IMR-90 (cell line): ENCODE results near the gene LOC101059915.

Experiments
- ATAC-seq: fragments of 200-7000 bp; cut with Tn5 transposase; 2 replicates; pipeline ENCODE4 v1.9.1; 2020; ENCODE audit warnings: low read depth, mild to moderate bottlenecking, moderate library complexity
- BruUV-seq: library from RNA; stranded (reverse); fragments of 400-500 nt; replicated peaks from 2 replicates; lab custom pipeline; 2021; lab: Mats Ljungman, UMichigan
- CTCF ChIA-PET: fragments of 300-600 bp; formaldehyde crosslinking; extraction: SDS; loops from one replicate; lab custom pipeline; 2021; ENCODE audit warnings: antibody characterized with exemption; lab: Yijun Ruan, JAX
- POLR2A ChIA-PET: fragments of 300-600 bp; sonication (Branson Sonifier 250); formaldehyde crosslinking; loops from one replicate; lab custom pipeline; 2022; ENCODE audit warnings: antibody characterized with exemption; ENCODE audit not compliant: unreplicated experiment; lab: Charles Lee
- DNase-seq: peaks from one replicate; pipeline ENCODE4 v3.0.0; 2013
- H2AFZ ChIP-seq: replicated peaks from 2 replicates; pipeline ENCODE3; 2013; ENCODE audit warnings: low read length, mild to moderate bottlenecking; ENCODE audit not compliant: poor library complexity
- H2AK5ac ChIP-seq: 2 replicates; pipeline ENCODE4 v1.6.1; 2013; ENCODE audit warnings: low read depth, low read length, inconsistent platforms
- H2AK9ac ChIP-seq: replicated peaks from 2 replicates; pipeline ENCODE3; 2013; ENCODE audit warnings: mild to moderate bottlenecking, low read depth, low read length, moderate library complexity; ENCODE audit not compliant: poor library complexity
- H2BK120ac ChIP-seq: 2 replicates; pipeline ENCODE4 v1.6.1; 2013; ENCODE audit warnings: low read depth, low read length, inconsistent platforms
- H2BK15ac ChIP-seq: 3 replicates; pipeline ENCODE4 v1.6.1; 2013; ENCODE audit warnings: low read depth, low read length, inconsistent platforms
- H2BK20ac ChIP-seq: 2 replicates; pipeline ENCODE4 v1.6.1; 2013; ENCODE audit warnings: low read depth, mild to moderate bottlenecking, inconsistent platforms, low read length, moderate library complexity
- H2BK5ac ChIP-seq: 2 replicates; pipeline ENCODE4 v1.6.1; 2013; ENCODE audit warnings: mild to moderate bottlenecking, low read depth, low read length, inconsistent platforms; ENCODE audit not compliant: poor library complexity, severe bottlenecking
- H3K14ac ChIP-seq: replicated peaks from 2 replicates; pipeline ENCODE4 v1.6.1; 2013; ENCODE audit warnings: low read depth, low read length, inconsistent platforms
- H3K18ac ChIP-seq: 2 replicates; pipeline ENCODE4 v1.6.1; 2013; ENCODE audit warnings: low read depth, low read length, control low read depth
- H3K23ac ChIP-seq: 2 replicates; pipeline ENCODE4 v1.6.1; 2013; ENCODE audit warnings: low read depth, low read length, inconsistent platforms
- H3K27ac ChIP-seq: 2 replicates; pipeline ENCODE4 v1.5.1; 2013; ENCODE audit warnings: mild to moderate bottlenecking, control low read depth, low read length; ENCODE audit not compliant: insufficient read depth
- H3K27me3 ChIP-seq: 2 replicates; pipeline ENCODE4 v1.6.1; 2013; ENCODE audit warnings: low read length; ENCODE audit not compliant: control insufficient read depth, insufficient read depth
- H3K36me3 ChIP-seq: 2 replicates; pipeline ENCODE4 v1.6.1; 2013; ENCODE audit warnings: low read length, mixed read lengths; ENCODE audit not compliant: control insufficient read depth, insufficient read depth
- H3K4ac ChIP-seq: 2 replicates; pipeline ENCODE4 v1.6.1; 2013; ENCODE audit warnings: low read depth, low read length, inconsistent platforms
- H3K4me1 ChIP-seq: 2 replicates; pipeline ENCODE4 v1.6.1; 2013; ENCODE audit warnings: low read length, mixed read lengths; ENCODE audit not compliant: control insufficient read depth, insufficient read depth
- H3K4me2 ChIP-seq: 2 replicates; pipeline ENCODE4 v1.6.1; 2013; ENCODE audit warnings: low read depth, mild to moderate bottlenecking, control low read depth, low read length, moderate library complexity
- H3K4me3 ChIP-seq: 2 replicates; pipeline ENCODE4 v1.5.1; 2013; ENCODE audit warnings: low read depth, mild to moderate bottlenecking, control low read depth, low read length, moderate library complexity; ENCODE audit not compliant: insufficient read depth
- H3K56ac ChIP-seq: 2 replicates; pipeline ENCODE4 v1.6.1; 2013; ENCODE audit warnings: low read length, inconsistent platforms; ENCODE audit not compliant: insufficient read depth; ENCODE audit errors: extremely low read depth
- H3K79me1 ChIP-seq, 2 experiments: 2 replicates each; pipeline ENCODE4 v1.6.1; 2013; ENCODE audit warnings: low read length in 2 of 2, inconsistent platforms in 1 of 2, low read depth in 1 of 2
- H3K9ac ChIP-seq: 2 replicates; pipeline ENCODE4 v1.6.1; 2013; ENCODE audit warnings: low read depth, low read length, control low read depth
- H3K9me1 ChIP-seq: 2 replicates; pipeline ENCODE4 v1.6.1; 2013; ENCODE audit warnings: low read length, inconsistent platforms; ENCODE audit not compliant: insufficient read depth
- H3K9me3 ChIP-seq: 2 replicates; pipeline ENCODE4 v1.6.1; 2013; ENCODE audit warnings: low read length; ENCODE audit not compliant: control insufficient read depth, insufficient read depth
- H4K20me1 ChIP-seq: 2 replicates; pipeline ENCODE4 v1.6.1; 2013; ENCODE audit warnings: low read length, inconsistent platforms; ENCODE audit not compliant: insufficient read depth
- H4K5ac ChIP-seq: 2 replicates; pipeline ENCODE4 v1.6.1; 2013; ENCODE audit warnings: mild to moderate bottlenecking, low read depth, low read length, control low read depth
- H4K8ac ChIP-seq, 2 experiments: 2 replicates each; pipeline ENCODE4 v1.6.1; 2013; ENCODE audit warnings: low read depth in 2 of 2, low read length in 2 of 2, control low read depth in 1 of 2, inconsistent platforms in 1 of 2
- H4K91ac ChIP-seq: 2 replicates; pipeline ENCODE4 v1.6.1; 2013; ENCODE audit warnings: low read depth, low read length, inconsistent platforms; ENCODE audit not compliant: insufficient read depth
- FOS ChIP-seq: fragments of 150-350 bp; IDR thresholded peaks from 2 replicates; pipeline ENCODE4 v1.6.1; 2016; ENCODE audit warnings: low read depth, low read length
- MAFK ChIP-seq: IDR thresholded peaks from 2 replicates; pipeline ENCODE4 v1.6.1; 2012; ENCODE audit warnings: low read depth, low read length, improper control_type of control experiment
- RFX5 ChIP-seq: IDR thresholded peaks from 2 replicates; pipeline ENCODE4 v1.8.0; 2012; ENCODE audit warnings: low read depth, mild to moderate bottlenecking, low read length, moderate library complexity
- SMC3 ChIP-seq: fragments of 150-350 bp; IDR thresholded peaks from 2 replicates; pipeline ENCODE4 v1.6.1; 2016; ENCODE audit warnings: low read depth, mild to moderate bottlenecking, antibody characterized with exemption, low read length, moderate library complexity
- WGBS, 2 experiments: methylation state at CpG; one replicate each; pipeline versions ENCODE4 v1.1.5 to v1.1.7; 2013; ENCODE audit warnings: missing lambda C conversion rate in 2 of 2; ENCODE audit not compliant: insufficient read length in 1 of 2; ENCODE audit errors: extremely low coverage in 2 of 2; 5-methylcytosine and 5-hydroxymethylcytosine counted together
- dilution Hi-C: fragments of 300-500 bp; cut with HindIII; formaldehyde crosslinking; loops from one replicate; pipeline ENCODE4 v1.14.3; 2018; ENCODE audit warnings: low sequenced_read_pairs; ENCODE audit not compliant: unreplicated experiment
- in situ Hi-C: fragments of 300-500 bp; cut with MboI; formaldehyde crosslinking; loops from 3 replicates; pipeline ENCODE4 v1.14.3; 2019; ENCODE audit warnings: low sequenced_read_pairs, inconsistent platforms, mixed read lengths
- intact Hi-C: fragments of 100-400 bp; cut with micrococcal nuclease; formaldehyde crosslinking; loops from 2 replicates; pipeline ENCODE4 v1.10.0; 2022

LOC101059915 gene

DNA sequence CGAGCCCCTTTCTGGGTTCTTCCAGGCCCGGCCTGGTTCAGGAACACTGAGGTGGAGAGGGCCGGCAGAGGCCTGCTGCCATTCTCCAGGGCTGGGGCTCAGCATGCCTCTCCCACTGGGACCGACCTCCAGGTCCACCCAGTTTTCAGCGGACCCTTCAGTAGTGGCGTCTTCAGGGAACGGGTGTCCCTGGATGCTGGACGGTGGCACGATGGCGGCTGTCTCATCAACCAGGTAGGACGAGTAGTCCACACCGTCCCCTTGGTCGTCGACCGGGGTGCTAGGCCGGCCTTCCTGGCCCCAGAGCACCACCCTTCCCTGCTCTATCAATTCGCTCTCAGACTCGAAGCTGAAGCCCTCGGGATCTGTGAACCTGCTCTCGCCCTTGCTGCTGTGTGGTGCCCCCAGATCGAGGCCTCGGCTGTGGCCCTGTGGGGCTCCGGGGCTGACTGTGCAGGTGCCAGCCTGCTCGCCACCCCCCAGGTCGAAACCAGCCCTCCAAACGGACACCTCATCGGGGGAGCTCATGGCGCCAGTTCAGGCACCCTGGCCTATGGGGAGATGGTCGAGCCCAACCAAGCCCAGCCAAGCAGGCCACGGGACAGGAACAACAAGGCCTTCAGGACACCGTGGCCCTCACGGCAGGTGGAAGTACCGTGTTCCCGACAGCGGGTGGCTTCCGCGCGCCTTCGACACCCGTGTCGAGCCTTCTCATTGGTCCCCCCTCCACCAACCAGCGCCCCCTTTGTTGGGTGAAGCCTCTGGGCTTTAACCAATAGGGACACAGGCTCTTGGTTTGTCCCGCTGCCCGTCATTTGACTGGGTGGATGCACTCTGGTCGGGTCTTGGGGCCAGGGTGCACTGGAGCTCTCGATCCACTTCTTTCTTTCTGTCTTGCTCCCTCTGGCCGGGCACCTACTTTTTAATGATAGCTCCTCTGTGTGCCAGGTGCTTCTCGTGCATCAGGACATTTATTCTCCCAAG lies 814 bp upstream of the LOC101059915 start:
- Histone ChIP-seq H4K5ac (no peak overlapping the region), H2BK120ac (no peak overlapping the region), H3K4me2 (no peak overlapping the region), H4K91ac (no peak overlapping the region), H4K20me1 (no peaks in the 10 kb centered on the region), H2BK20ac (no peak overlapping the region), H3K9ac (no peak overlapping the region), H3K4me1 (no peaks in the 10 kb centered on the region), H3K23ac (no peak overlapping the region), H2AK5ac (no peak overlapping the region), H2BK15ac (no peak overlapping the region), H2AK9ac (no peak overlapping the region), H3K4me3 (no peak overlapping the region), H3K79me1 (no peaks in the 10 kb centered on the region), H2AFZ (no peak overlapping the region), H3K14ac (no peak overlapping the region), H3K36me3 (no peaks in the 10 kb centered on the region), H3K4ac (no peak overlapping the region), H3K27me3 (peaks cover 7% of the 10 kb centered on the region; the same call in 1 of the 2 replicates), H2BK5ac (no peak overlapping the region), H4K8ac (no peak overlapping the region), H3K56ac (no peak overlapping the region), H3K18ac (no peak overlapping the region), H3K27ac (no peak overlapping the region), H3K9me3 (peaks cover 2% of the 10 kb centered on the region; the same call in 1 of the 2 replicates), H3K9me1 (no peaks in the 10 kb centered on the region)
- intact Hi-C loops: no loop called here
- dilution Hi-C loops: no loop called here
- DNase-seq (no peak), ATAC-seq (no peak)
- ChIA-PET POLR2A (no interaction called here), CTCF (no interaction called here)
- TF ChIP-seq SMC3: no peak
- TF ChIP-seq FOS: no peak
- TF ChIP-seq RFX5: no peak
- TF ChIP-seq MAFK: no peak
- 79% methylated on average over 25 of the region's 48 CpGs; no CpG with 5 or more reads in 1 of the 2 experiments for WGBS, 2 experiments
- in situ Hi-C loops: loop anchor here (25.0 kb wide), 1 partner anchor 196 kb away; no protein-coding TSS in a partner anchor
- no TSS peak for BruUV-seq
